HG03432 (cell line): ENCODE data around the gene FBXL13.

ENCODE experiments used
- ATAC-seq: cut with Tn5 transposase; IDR thresholded peaks from one replicate; pipeline ENCODE4 v1.9.1; 2021; ENCODE audit warnings: mild to moderate bottlenecking, moderate library complexity; ENCODE audit not compliant: unreplicated experiment

Gene FBXL13

GRCh38 chr7:102943423-102944169 is 131.0 kb downstream of the FBXL13 start:
- ATAC-seq = no peak

GRCh38 chr7:102942868-102943267 is 131.7 kb downstream of the FBXL13 start:
- ATAC-seq = no peak

GRCh38 chr7:102942181-102942866 is 132.3 kb downstream of the FBXL13 start:
- ATAC-seq = no peak

- ATAC-seq = no peak
These were observed 135.9 kb downstream of the FBXL13 start for GRCh38 chr7:102938679-102939078.

- no peak for ATAC-seq
These were observed 139.0 kb downstream of the FBXL13 start for GRCh38 chr7:102935450-102936115.

GRCh38 chr7:102934701-102935100 is 139.9 kb downstream of the FBXL13 start:
- ATAC-seq = no peak

- no peak for ATAC-seq
These were observed 140.4 kb downstream of the FBXL13 start for GRCh38 chr7:102934239-102934638.

- no peak for ATAC-seq
These were observed 140.8 kb downstream of the FBXL13 start for GRCh38 chr7:102933763-102934162.

- no peak for ATAC-seq
These were observed 142.8 kb downstream of the FBXL13 start for GRCh38 chr7:102931757-102932156.

- ATAC-seq = no peak
These were observed 147.2 kb downstream of the FBXL13 start for GRCh38 chr7:102927312-102927933.

- ATAC-seq = no peak
These were observed 147.8 kb downstream of the FBXL13 start for GRCh38 chr7:102926783-102927140.

GRCh38 chr7:102925976-102926782 is 148.4 kb downstream of the FBXL13 start:
- no peak for ATAC-seq

GRCh38 chr7:102918845-102919244 is 155.8 kb downstream of the FBXL13 start:
- ATAC-seq = no peak

GRCh38 chr7:102917436-102918353 is 156.9 kb downstream of the FBXL13 start:
- ATAC-seq = no peak

GRCh38 chr7:102916881-102917280 is 157.7 kb downstream of the FBXL13 start:
- no peak for ATAC-seq

- ATAC-seq = no peak
These were observed 158.2 kb downstream of the FBXL13 start for GRCh38 chr7:102916426-102916825.

- ATAC-seq = no peak
These were observed 160.0 kb downstream of the FBXL13 start for GRCh38 chr7:102914585-102914984.

GRCh38 chr7:102913826-102914225 is 160.8 kb downstream of the FBXL13 start:
- no peak for ATAC-seq

GRCh38 chr7:102912742-102913141 is 161.9 kb downstream of the FBXL13 start, which contains the start of gene LRRC17:
TSS of gene LRRC17 (plus strand) at chr7:102913000. CDS start at chr7:102933914, 20,914 bp downstream.
- no peak for ATAC-seq
